Epithelial cell of esophagus (primary cell): ENCODE measurements around the gene EMC8.

ENCODE experiments used
- DNase-seq: peaks from one replicate; pipeline ENCODE4 v3.0.0; 2010; ENCODE audit warnings: low read depth
- H3K4me3 ChIP-seq: 2 replicates; pipeline ENCODE4 v1.5.1; 2011; ENCODE audit warnings: mild to moderate bottlenecking, low read length, control low read depth
- CTCF ChIP-seq: IDR thresholded peaks from 2 replicates; pipeline ENCODE4 v1.5.1; 2011; ENCODE audit warnings: low read depth, mild to moderate bottlenecking, low read length, control low read depth, inconsistent platforms; ENCODE audit not compliant: insufficient read depth; ENCODE audit errors: missing control alignments

Gene EMC8

DNA sequence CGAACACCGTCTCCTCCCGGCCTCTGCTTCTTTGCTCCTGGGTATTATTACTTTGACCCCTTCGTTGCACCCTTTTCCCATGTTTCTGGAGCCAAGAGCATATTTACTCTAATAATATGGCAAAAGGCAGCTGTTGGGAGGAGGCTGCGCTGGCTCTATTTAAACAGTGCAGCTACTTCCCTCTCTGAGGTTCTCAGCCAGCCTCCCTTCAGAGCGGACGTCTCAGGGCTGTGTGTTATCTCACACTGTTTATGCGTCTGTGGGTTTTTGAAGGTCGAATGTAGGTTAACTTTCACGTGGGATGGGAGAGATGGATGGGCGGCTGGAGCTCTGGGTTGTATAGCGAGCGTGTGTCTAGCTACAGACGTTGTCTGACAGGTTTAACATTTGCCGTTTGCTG lies 45.4 kb upstream of the EMC8 start:
- H3K4me3 ChIP-seq = no peak overlapping the region
- no peak for TF ChIP-seq CTCF
- DNase-seq = no peak

GRCh38 chr16:85844169-85844481 lies 44.8 kb upstream of the EMC8 start:
- DNase-seq = no peak
- no peak overlapping the region for H3K4me3 ChIP-seq
- no peak for TF ChIP-seq CTCF

- no peak overlapping the region for H3K4me3 ChIP-seq
- no peak for DNase-seq
- no peak for TF ChIP-seq CTCF
Measured at GRCh38 chr16:85843471-85844168, 44.3 kb upstream of the EMC8 start.

GRCh38 chr16:85842848-85843247 lies 43.5 kb upstream of the EMC8 start:
- DNase-seq = no peak
- H3K4me3 ChIP-seq = no peak overlapping the region
- no peak for TF ChIP-seq CTCF

- TF ChIP-seq CTCF = no peak
- no peak overlapping the region for H3K4me3 ChIP-seq
- DNase-seq = no peak
Measured at GRCh38 chr16:85842435-85842834, 43.1 kb upstream of the EMC8 start.

- DNase-seq = no peak
- TF ChIP-seq CTCF = no peak
- no peak overlapping the region for H3K4me3 ChIP-seq
Measured at GRCh38 chr16:85840801-85841200, 41.5 kb upstream of the EMC8 start.

DNA sequence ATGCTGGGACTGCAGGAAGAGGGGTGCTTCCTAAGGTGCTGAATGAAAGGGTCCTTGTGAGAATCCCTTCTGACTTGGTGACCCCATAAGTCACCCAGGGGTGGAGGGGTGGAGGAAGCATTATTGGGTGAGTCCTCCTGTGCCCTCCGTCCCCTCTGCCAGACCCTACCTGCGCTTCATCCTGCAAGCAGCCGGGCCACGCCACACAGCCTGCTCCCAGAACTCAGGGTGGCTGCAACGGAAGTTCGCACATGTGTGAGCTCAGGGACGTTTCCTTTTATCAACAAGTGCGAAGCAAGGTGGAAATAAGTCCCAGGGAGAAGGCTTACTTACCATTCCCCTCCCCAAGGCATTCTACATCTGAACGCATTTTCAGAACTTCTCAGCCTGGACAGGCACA lies 41.1 kb upstream of the EMC8 start:
- no peak for TF ChIP-seq CTCF
- DNase-seq = no peak
- H3K4me3 ChIP-seq = no peak overlapping the region
